ENCODE data around the gene SULT1A2. TPM values are rescaled to one million over a fixed set of nuclear protein-coding genes. Genes with fewer than 3 reads are reported as not detected.
"Not testable (repeated sequence)": the region's sequence is repeated elsewhere in the genome, so short reads cannot be mapped to it uniquely, and the experiment has no call there.

SULT1A2 gene
- 2.0 and 2.8 TPM in 2 replicates for total RNA-seq (2014; rRNA removed; shearing (Covaris generic))

- DNase-seq (ENCODE audit: low spot score): no peak
These were observed at the start of gene SULT1A2 for GRCh38 chr16:28596840-28597691. Gene SULT1A2 (minus strand): TSS chr16:28597050. CDS start chr16:28595930, 1,120 bp downstream.

- not testable (repeated sequence) for DNase-seq (ENCODE audit: low spot score)
These were observed 43.1 kb upstream of the SULT1A2 start for GRCh38 chr16:28639959-28640358.

- not testable (repeated sequence) for DNase-seq (ENCODE audit: low spot score)
These were observed 41.5 kb upstream of the SULT1A2 start for GRCh38 chr16:28638359-28638758.

- not testable (repeated sequence) for DNase-seq (ENCODE audit: low spot score)
These were observed 40.9 kb upstream of the SULT1A2 start, which contains the start of gene NPIPB8 for GRCh38 chr16:28637765-28638164. Gene NPIPB8 (plus strand): TSS chr16:28638065. CDS start chr16:28638361, 296 bp downstream.

- not testable (repeated sequence) for DNase-seq (ENCODE audit: low spot score)
These were observed 39.4 kb upstream of the SULT1A2 start for GRCh38 chr16:28636093-28636823.

GRCh38 chr16:28630905-28631304, 34.1 kb upstream of the SULT1A2 start:
- not testable (repeated sequence) for DNase-seq (ENCODE audit: low spot score)

GRCh38 chr16:28623172-28623711, 26.4 kb upstream of the SULT1A2 start:
- no peak for DNase-seq (ENCODE audit: low spot score)

- DNase-seq (ENCODE audit: low spot score): not testable (repeated sequence)
These were observed 25.8 kb upstream of the SULT1A2 start for GRCh38 chr16:28622532-28623171.

GRCh38 chr16:28621481-28622155, 24.8 kb upstream of the SULT1A2 start:
- no peak for DNase-seq (ENCODE audit: low spot score)

GRCh38 chr16:28620316-28620715, 23.5 kb upstream of the SULT1A2 start:
- DNase-seq (ENCODE audit: low spot score): not testable (repeated sequence)

GRCh38 chr16:28617874-28618273, 21.0 kb upstream of the SULT1A2 start:
- DNase-seq (ENCODE audit: low spot score): no peak

- no peak for DNase-seq (ENCODE audit: low spot score)
These were observed 19.8 kb upstream of the SULT1A2 start for GRCh38 chr16:28616636-28617035.

GRCh38 chr16:28616224-28616577, 19.4 kb upstream of the SULT1A2 start:
- not testable (repeated sequence) for DNase-seq (ENCODE audit: low spot score)

- not testable (repeated sequence) for DNase-seq (ENCODE audit: low spot score)
These were observed 18.8 kb upstream of the SULT1A2 start for GRCh38 chr16:28615486-28616223.

- DNase-seq (ENCODE audit: low spot score): not testable (repeated sequence)
These were observed 17.7 kb upstream of the SULT1A2 start for GRCh38 chr16:28614561-28614960.

GRCh38 chr16:28613912-28614311, 17.1 kb upstream of the SULT1A2 start:
- not testable (repeated sequence) for DNase-seq (ENCODE audit: low spot score)

GRCh38 chr16:28612359-28613280, 15.8 kb upstream of the SULT1A2 start:
- not testable (repeated sequence) for DNase-seq (ENCODE audit: low spot score)

- no peak for DNase-seq (ENCODE audit: low spot score)
These were observed 13.8 kb upstream of the SULT1A2 start for GRCh38 chr16:28610595-28611191.
